NCI-H510A (cell line): Measurements from ENCODE around the gene PLCL2.

Source experiments
- DNase-seq: peaks from one replicate; lab custom pipeline; 2025; lab: John Stamatoyannopoulos, UW

PLCL2 gene

DNA sequence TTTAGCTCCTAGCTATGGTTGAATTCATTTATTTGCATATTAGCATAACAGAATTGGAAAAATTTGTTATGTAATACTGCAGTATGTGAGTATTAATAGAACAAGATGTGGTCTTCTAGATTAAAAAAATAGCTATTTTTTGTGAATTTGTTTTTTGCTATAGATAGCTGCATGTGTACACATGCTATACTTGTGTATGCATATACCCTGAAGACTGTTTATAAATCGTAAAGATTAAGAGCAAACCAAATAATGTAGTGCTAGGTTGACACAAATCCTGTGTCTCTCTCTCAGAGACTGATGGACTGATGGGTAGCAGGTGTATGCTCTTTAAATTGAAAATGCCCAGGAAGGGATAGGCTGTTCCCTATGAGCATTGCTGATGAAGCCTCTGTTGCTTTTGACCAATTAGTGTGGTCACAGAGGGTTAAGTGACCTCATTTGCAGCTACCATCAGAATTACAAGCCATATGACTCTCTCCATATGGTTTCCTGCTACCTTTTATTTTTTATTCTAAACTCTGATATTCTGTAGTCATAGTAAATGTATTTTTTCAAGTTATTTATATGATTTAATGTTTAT is 9.0 kb downstream of the PLCL2 start:
- DNase-seq = no peak

DNA sequence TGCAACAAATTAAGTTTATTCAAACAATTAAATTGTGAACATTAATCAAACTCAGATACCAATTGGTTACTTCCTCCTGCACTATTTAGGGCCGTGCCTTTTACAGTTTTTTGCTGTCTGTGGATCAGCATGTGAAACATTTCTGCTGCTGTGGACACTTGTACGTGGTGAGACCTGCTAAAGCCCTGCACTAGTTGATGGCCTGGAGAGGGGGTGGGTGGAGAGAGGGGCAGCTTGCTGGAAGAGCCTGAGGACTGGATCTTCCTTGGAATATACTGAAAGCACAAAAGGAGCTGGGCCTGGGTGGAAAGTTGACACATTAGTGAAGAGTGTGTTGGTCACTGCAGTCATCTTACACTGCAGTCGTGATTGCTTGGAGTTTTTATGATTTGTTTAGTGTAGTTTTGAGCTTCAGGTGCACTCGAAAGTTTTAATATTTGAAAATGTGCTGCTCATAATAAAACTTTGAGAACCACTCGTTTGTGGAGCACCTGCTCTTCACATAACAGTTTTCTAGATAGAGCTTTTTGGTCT is 11.4 kb downstream of the PLCL2 start:
- no peak for DNase-seq

- no peak for DNase-seq
Measured at GRCh38 chr3:16896820-16897219, 12.1 kb downstream of the PLCL2 start.

DNA sequence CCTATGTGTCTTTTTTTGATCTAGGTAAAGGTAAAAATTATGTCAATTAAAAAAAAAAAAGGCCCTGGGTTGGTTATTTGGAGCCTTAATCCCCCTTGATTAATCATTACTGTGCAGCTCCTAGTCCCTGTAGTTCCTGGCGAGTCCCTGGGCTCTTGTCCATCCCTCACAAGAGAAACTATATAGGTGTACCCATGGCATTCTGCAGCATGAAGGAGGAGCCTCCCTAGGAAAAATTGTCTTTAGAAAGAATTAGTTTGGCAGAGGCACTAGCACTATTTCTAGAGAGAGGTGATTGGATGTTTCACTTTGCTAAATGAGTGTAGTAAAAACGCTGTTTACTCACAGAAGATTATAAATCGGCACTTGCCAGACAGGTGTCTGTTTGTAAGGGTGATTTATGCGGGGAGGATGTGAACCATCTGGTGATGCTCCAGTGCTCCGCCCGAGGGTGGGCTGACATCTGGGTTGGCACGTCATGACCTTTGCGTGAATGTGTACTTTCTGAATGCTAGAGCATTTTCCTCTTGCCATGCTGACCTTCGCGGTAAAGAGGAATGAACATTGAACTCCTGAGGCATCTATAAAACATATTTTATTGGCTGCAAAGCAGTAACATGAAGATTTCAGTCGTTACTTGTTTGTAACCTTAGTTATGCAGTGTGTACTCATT is 12.6 kb downstream of the PLCL2 start:
- DNase-seq = no peak

DNA sequence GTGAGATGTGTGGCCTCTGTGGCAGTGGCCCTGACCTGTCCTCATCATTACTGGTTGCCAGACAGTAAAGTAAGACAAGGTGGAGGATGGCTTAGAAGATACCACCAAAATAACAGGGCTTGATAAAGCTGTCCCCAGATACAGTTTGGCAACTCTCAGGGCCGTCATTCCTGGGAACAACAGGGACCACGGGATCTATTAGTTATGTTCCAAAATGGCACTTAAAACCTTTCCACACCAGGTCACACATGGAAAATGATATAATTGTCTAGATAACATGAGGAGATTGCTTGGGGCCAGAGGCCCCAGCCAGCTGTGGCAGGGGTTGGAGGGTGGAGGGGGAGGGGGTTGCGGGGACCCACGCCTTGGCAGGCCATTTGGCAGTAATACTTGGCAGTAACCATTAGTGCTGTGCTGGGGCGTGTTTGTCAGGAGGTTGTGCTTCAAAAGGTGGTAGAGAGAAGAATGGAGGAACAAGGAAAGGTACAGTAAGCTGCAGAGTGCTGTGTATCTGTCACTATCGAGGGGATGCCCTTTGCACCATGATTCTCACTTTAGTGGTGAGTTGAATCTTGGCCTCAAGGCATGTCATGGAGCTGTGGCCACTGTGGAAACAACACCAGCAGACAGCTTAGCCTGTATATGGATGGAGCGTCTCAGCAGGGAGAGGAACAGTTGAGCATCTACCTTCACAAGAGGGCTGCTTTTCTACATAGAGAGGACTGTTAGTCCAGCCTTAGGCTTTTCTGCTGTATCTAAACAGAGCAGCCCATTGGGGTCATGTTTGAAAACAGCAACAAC is 14.0 kb downstream of the PLCL2 start:
- DNase-seq = no peak

GRCh38 chr3:16899919-16900318 is 15.2 kb downstream of the PLCL2 start:
- no peak for DNase-seq

GRCh38 chr3:16900779-16901440 is 16.2 kb downstream of the PLCL2 start:
- DNase-seq = no peak

DNA sequence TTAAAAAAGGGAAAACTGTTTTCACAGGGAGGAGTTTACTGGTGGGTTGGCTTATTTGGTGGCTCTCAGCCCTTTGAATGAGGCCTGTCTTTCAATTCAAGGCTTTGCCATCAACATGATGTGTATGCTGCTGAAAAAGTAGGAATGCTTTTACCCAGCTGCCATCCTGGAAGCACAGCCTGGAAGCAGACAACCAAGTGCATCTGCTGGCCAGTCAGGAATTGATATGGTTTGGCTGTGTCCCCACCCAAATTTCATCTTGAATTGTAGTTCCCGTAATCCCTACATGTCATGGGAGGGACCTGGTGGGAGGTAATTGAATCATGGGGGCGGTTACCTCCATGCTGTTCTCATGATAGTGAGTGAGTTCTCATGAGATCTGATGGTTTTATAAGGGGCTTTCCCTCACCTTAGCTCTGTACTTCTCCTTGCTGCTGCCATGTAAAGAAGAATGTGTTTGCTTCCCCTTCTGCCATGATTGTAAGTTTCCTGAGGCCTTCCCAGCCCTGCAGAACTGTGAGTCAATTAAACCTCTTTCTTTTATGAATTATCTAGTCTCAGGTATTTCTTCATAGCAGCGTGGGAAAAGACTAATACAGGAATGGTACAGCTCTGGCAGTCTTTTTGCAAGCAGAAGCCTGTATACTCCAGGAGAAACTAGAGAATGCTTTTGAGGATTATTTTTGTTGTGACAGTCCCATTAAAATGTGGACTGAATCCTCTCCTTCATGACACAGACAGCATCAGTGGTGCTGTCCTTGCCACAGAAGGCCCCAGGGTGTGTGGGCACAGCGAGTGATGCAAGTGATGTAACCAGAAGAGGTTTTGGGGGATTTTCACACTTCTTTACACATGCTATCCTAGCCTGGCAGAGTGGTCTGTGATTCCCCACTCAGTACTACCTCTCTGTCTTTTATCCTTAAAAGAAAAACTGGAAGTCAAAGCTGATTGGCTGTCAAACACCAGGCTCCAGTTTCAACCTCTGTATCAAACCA is 20.0 kb downstream of the PLCL2 start:
- DNase-seq = no peak

- DNase-seq = no peak
Measured at GRCh38 chr3:16905704-16906103, 20.9 kb downstream of the PLCL2 start.

DNA sequence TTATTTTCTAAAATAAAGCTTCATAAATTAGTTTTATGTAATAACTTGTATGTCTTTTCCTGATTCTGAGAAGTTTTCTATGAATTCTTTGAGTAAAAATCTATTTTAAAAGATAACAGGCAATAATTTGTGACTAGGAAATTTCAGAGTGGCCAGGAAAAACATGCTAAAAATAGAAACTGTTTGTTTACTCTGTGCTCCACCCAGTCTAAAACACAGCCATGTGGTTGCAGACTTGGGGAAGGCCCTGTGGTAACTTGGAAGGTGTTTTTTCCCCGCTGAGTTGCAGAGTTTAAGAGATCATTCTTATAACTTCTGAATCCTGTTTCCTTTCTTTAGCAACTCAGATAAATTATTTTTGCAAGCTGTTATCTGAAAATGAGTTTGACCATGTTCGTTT is 21.9 kb downstream of the PLCL2 start:
- DNase-seq = no peak

- DNase-seq = no peak
Measured at GRCh38 chr3:16907243-16907642, 22.5 kb downstream of the PLCL2 start.

DNA sequence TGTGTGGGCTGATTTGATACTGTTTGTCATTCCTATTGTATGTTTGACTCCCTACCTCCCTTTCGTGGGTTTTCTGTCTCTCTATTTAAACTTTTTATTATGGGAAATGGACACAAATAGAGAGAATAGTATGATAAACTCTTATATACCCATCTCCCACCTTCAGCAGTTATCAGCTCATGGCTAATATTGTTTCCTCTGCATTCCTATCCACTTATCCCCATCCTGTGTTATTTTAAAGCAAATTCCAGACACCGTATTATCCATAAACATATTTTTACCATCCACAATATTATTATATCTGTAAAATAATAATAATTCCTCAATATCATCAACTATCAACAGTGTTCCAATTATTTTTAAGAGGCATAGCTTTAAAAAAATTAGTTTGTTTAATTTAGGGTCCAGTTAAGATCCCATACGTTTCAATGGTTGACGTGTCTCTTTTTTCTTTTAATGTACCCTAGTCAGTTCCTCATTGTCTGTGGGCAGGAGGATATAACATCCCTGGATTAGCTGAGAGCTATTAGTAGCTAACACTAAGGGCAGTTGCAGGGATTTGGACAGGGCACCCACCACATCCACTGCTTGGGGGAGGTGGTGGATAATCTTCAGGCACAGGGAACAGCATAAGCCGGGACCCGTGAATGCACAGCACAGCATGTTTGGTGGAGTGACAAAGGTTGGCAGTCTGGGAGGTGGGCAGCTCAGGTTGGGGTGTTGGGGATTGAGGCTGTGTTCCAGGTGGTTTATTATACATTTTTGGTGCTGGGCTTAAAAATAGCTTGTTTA is 23.5 kb downstream of the PLCL2 start:
- no peak for DNase-seq

DNA sequence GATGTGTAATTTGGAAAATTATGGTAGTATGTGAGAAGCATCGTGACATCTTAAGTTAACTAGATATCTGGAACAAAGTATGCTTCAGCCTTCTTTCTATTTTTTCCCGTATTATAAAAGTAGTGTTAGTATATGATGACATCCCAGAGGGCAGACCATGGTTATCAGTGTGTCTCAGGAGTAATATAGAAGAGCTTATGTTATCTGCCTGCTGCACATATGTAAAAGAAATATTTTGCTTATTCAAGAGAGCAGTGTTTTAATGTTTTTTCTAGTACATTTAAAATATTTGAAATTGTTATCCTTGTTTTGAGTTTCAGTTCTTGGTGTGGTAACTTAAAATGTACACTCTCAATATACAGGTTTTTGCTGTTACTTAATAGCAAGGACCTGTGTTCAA is 24.1 kb downstream of the PLCL2 start:
- DNase-seq = no peak

- DNase-seq = no peak
Measured at GRCh38 chr3:16909802-16910201, 25.0 kb downstream of the PLCL2 start.

DNA sequence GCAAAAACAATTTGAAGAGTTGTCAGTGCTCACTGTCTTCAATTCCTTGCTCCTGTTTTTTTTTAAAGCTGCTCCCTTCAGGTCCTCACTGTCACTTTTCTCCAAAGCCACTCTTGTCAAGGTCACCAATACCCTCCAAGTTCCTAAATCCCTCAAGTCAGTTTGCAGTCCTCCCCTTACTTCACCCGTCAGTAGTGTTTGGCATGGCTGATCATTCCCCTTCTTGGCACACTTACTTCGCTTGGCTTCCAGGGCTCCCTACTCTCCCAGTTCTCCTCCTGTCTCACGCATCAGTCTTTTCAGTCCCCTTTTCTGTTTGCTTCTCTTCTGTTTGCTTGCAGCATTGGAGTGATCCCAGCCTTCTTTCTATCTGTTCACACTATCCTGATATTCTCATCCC is 25.5 kb downstream of the PLCL2 start:
- DNase-seq = no peak

- no peak for DNase-seq
Measured at GRCh38 chr3:16911916-16912315, 27.2 kb downstream of the PLCL2 start.

DNA sequence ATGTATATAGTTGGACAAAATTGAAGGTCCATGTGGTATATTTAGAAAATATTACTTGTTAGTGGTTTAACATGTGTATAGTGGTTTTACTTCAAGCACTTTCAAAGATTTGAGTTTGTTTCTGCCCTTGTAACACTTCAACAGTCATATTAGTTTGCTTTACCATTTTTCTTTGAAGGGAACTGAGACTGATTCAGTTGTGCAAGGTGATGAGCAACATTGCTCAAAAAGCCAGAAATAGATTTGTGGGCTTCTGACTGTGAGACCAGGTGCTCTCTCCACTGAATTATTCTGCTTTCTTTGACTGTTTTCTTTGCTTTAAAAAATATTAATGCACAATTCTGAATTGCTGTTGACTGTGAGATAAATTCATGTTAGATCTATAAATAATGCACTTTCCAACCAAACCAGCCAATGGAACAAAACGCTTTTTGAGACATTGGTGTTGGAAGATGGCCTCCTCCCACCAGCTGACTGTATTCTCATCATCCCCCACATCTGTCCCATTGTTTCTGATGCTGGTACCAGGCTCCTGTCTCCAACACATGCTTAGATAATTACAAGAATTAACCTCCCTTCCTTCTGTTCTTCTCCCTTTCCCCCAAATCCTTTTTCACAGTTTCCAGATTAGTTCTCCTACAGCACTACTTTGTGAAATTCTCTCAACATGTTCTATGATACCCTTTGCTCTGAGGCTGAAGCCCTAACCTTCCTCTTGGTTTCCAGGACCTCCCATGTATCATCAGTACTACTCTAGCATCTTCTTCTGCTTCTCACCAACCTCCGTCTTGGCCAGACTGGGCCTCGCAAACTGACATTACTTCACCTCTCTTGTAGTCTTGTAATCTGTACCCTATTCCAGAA is 27.9 kb downstream of the PLCL2 start:
- DNase-seq = no peak

DNA sequence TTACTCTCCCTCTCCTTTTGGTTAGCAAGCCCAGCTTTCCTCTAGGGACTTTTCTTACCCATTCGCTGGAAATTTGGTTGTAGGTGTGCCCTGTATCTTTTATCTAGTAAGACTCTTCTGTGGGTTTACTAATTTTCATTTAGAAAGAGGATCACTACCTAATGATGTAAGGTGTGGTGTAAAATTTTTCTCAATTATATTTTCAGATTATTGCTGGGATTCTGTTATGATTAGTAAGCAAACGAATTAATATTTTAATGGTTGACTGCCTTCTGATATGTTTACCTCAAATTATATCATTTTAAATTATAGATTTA is 28.5 kb downstream of the PLCL2 start:
- DNase-seq = no peak

DNA sequence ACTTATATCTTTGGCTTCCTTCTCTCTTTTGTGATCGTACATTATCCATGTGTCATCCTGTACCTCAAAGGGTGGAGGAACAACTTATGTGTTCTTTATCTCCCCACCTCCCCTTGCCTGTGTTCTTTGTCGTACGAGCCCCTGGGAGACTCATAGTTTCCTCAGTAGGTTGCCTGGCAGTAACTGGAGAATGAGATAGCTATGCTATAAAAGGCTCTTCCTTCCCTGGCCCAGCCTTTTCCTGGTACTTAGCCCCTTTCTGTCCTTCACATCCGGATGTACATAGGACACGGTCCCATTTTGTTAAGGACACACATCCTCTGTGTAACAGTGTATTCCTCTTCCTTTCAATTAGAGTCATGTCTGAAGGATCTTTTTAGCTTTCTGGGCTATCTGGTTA is 32.1 kb downstream of the PLCL2 start:
- DNase-seq = no peak
